ENCODE results near the gene VGLL2.

The VGLL2 gene

GRCh38 chr6:117265410-117266256 lies at the start of gene VGLL2:
Gene VGLL2 (plus strand): TSS chr6:117265558. CDS start chr6:117265764, 206 bp downstream.
- TF ChIP-seq CTCF (IDR thresholded peaks at IDR 0.05; ENCODE audit: low read depth, low read length, missing control alignments), result no peak
- DNase-seq (ENCODE audit: extremely low read depth, low read depth), result no peak
- peak within 1 kb of the TSS; percentile 12; the same call in 1 of the 2 replicates for H3K4me3 ChIP-seq (replicated peaks; ENCODE audit: low read depth, low read length)

GRCh38 chr6:117222861-117223260 lies 42.5 kb upstream of the VGLL2 start:
- no peak for TF ChIP-seq CTCF (IDR thresholded peaks at IDR 0.05; ENCODE audit: low read depth, low read length, missing control alignments)
- no peak for DNase-seq (ENCODE audit: extremely low read depth, low read depth)
- H3K4me3 ChIP-seq (replicated peaks; ENCODE audit: low read depth, low read length), result no peak overlapping the region

- no peak for TF ChIP-seq CTCF (IDR thresholded peaks at IDR 0.05; ENCODE audit: low read depth, low read length, missing control alignments)
- no peak for DNase-seq (ENCODE audit: extremely low read depth, low read depth)
Measured at GRCh38 chr6:117226778-117227177, 38.6 kb upstream of the VGLL2 start.

GRCh38 chr6:117227245-117227962 lies 38.0 kb upstream of the VGLL2 start:
- DNase-seq (ENCODE audit: extremely low read depth, low read depth), result no peak
- no peak overlapping the region for H3K4me3 ChIP-seq (replicated peaks; ENCODE audit: low read depth, low read length)
- TF ChIP-seq CTCF (IDR thresholded peaks at IDR 0.05; ENCODE audit: low read depth, low read length, missing control alignments), result no peak

More at GRCh38 chr6:117226778-117227177, 38.6 kb upstream of the VGLL2 start:
- H3K4me3 ChIP-seq (replicated peaks; ENCODE audit: low read depth, low read length), result no peak overlapping the region

- TF ChIP-seq CTCF (IDR thresholded peaks at IDR 0.05; ENCODE audit: low read depth, low read length, missing control alignments), result no peak
- no peak overlapping the region for H3K4me3 ChIP-seq (replicated peaks; ENCODE audit: low read depth, low read length)
- DNase-seq (ENCODE audit: extremely low read depth, low read depth), result no peak
Measured at GRCh38 chr6:117228202-117228601, 37.2 kb upstream of the VGLL2 start.

GRCh38 chr6:117229870-117230269 lies 35.5 kb upstream of the VGLL2 start:
- no peak overlapping the region for H3K4me3 ChIP-seq (replicated peaks; ENCODE audit: low read depth, low read length)
- TF ChIP-seq CTCF (IDR thresholded peaks at IDR 0.05; ENCODE audit: low read depth, low read length, missing control alignments), result no peak
- DNase-seq (ENCODE audit: extremely low read depth, low read depth), result no peak
